Measurements from ENCODE around the gene ABCB6. TPM values are rescaled to one million over a fixed set of nuclear protein-coding genes. Genes with fewer than 3 reads are reported as not detected.
"Not testable (repeated sequence)": the region's sequence is repeated elsewhere in the genome, so short reads cannot be mapped to it uniquely, and the experiment has no call there.

The ABCB6 gene
- total RNA-seq, 1 donor from 2014 or later: 25.2 TPM

DNA sequence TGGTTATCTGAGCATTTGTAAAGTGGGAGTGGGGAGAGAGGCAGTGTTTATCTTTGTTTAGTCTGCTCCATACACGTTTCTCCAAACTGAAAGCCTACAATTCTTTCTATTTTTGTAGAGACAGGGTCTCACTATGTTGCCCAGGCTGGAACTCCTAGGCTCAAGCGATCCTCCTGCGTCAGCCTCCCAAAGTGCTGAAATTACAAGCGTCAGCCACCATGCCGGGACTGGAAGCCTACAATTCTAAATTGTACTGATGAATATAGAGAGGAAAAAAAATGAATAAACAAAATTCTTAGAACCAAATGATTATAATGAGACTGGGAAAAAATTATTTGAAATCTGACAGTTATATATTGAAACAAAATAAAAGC, 13.6 kb downstream of the ABCB6 start:
- intact Hi-C loops (cut with DNase I): no loop called here
- ATAC-seq (ENCODE audit: poor library complexity) (no peak), DNase-seq (no peak)

DNA sequence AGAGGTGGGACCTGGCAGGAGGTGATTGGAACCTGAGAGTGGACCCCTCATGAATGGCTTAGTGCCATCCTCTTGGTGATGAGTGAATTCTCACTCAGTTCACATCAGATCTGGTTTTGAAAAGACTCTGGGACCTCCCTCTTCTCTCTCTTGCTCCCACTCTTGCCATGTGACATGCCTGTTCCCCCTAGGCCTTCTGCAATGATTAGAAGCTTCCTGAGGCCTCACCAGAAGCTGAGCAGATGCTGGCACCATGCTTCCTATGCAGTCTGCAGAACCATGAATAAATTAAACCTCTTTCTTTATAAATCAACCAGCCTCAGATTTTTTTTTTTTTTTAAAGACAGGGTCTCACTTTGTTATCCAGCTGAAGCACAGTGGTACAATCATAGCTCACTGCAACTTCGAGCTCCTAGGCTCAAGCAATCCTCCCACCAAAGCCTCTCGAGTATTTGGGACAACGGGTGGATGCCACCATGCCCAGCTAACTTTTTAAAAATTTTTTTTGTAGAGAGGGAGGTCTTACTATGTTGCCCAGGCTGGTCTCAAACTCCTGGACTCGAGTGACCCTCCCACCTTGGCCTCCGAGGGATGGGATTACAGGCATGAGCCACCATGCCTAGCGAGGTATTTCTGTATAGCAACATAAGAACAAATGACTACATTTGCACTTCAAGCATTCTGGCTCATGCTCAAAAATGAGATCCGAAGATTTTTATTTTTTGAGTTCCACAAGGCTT, 14.2 kb downstream of the ABCB6 start:
- no peak for ATAC-seq (ENCODE audit: poor library complexity)

DNA sequence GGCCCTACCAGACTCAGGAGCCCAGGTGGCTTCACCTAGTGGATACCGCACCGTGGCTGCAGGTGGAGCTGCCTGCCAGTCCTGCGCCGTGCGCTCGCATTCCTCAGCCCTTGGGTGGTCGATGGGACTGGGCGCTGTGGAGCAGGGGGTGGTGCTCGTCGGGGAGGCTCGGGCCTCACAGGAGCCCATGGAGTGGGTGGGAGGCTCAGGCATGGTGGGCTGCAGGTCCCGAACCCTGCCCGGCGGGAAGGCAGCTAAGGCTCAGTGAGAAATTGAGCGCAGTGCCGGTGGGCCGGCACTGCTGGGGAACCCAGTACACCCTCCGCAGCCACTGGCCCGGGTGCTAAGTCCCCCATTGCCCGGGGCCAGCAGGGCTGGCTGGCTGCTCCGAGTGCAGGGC, 17.4 kb downstream of the ABCB6 start:
- DNase-seq; intact Hi-C loops (cut with DNase I); ATAC-seq (ENCODE audit: poor library complexity): not testable (repeated sequence)

More for the DNA sequence above, 14.2 kb downstream of the ABCB6 start:
- no peak for DNase-seq
- intact Hi-C loops (cut with DNase I): no loop called here

DNA sequence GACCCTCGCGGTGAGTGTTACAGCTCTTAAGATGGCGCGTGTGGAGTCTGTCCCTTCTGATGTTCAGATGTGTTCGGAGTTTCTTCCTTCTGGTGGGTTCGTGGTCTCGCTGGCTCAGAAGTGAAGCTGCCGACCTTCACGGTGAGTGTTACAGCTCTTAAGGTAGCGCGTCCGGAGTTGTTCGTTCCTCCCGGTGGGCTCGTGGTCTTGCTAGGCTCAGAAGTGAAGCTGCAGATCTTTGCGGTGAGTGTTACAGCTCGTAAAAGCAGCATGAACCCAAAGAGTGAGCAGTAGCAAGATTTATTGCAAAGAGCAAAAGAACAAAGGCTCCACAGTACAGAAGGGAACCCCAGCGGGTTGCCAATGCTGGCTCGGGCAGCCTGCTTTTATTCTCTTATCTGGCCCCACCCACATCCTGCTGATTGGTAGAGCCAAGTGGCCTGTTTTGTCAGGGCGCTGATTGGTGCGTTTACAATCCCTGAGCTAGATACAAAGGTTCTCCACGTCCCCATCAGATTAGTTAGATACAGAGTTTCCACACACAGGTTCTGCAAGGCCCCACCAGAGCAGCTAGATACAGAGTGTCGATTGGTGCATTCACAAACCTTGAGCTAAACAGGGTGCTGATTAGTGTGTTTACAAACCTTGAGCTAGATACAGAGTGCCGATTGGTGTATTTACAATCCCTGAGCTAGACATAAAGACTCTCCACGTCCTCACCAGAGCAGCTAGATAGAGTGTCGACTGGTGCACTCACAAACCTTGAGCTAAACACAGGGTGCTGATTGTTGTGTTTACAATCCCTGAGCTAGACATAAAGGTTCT, 18.0 kb downstream of the ABCB6 start:
- DNase-seq; intact Hi-C loops (cut with DNase I); ATAC-seq (ENCODE audit: poor library complexity): not testable (repeated sequence)

DNA sequence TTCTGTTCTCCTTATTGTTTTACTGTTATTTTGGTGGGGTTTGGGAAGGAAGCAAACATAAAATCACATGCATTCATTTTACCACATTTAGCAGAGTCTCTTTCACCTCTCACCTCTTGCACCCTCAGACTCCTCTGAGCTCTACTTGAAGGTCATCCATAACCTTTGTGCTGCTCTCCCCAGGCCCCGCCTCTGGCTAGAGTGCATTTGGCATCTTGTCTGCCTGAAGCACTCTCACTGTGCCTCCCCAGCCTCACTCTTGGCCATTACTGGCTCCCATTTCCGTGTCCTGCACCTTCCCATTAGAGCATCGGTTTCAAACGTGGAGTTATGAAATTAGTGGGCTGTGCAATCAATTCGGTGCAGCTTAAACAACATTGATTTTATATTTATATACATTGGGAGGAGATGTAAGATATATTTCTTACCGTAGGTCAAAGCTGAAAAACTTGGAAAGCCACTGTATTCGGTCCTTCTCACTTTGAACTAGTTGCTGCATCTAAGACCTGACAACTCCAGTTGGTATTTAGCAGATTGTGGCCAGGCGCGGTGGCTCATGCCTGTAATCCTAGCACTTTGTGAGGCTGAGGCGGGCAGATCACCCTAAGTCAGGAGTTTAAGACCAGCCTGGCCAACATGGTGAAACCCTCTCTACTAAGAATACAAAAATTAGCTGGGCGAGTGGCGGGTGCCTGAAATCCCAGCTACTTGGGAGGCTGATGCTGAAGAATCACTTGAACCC, 19.1 kb downstream of the ABCB6 start:
- DNase-seq (no peak), ATAC-seq (ENCODE audit: poor library complexity) (no peak)
- intact Hi-C loops (cut with DNase I): no loop called here

DNA sequence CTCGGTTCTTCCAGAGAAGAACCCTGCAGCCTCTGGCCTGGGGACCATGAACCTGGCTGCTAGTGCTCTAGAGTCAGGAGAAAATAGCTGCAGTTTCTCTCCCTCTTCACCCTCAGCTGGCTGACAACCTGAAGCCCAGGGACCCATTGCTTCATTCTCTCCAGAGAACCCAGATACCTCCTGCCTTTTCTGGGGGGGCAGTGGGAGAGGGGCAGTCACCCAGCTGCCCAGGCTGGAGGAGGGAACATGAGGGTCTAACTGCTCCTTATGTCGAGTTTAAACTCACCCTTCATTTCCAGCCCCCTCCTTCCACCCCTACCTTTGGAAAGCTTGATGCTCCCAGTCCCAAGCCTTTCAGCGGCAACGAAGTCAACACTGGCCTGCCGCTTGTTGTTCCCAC, 19.8 kb downstream of the ABCB6 start:
- DNase-seq (no peak), ATAC-seq (ENCODE audit: poor library complexity) (no peak)
- intact Hi-C loops (cut with DNase I): no loop called here

DNA sequence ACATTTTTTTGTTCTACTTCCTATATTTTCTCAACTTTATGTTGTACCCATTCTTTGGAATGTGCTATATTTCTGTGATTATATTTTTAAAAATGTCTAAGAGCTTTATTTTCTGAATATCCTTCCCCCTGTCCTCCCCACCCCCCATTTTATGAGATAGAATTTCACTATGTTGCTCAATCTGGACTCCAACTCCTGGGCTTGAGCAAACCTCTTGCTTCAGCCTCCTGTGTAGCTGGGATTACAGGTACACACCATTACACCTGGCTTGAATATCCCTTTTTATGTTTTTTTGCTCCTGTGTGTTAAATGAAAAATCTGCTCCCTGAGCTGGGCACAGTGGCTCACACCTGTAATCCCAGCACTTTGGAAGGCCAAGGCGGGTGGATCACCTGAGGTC, 21.4 kb downstream of the ABCB6 start:
- DNase-seq (no peak), ATAC-seq (ENCODE audit: poor library complexity) (no peak)
- intact Hi-C loops (cut with DNase I): no loop called here

DNA sequence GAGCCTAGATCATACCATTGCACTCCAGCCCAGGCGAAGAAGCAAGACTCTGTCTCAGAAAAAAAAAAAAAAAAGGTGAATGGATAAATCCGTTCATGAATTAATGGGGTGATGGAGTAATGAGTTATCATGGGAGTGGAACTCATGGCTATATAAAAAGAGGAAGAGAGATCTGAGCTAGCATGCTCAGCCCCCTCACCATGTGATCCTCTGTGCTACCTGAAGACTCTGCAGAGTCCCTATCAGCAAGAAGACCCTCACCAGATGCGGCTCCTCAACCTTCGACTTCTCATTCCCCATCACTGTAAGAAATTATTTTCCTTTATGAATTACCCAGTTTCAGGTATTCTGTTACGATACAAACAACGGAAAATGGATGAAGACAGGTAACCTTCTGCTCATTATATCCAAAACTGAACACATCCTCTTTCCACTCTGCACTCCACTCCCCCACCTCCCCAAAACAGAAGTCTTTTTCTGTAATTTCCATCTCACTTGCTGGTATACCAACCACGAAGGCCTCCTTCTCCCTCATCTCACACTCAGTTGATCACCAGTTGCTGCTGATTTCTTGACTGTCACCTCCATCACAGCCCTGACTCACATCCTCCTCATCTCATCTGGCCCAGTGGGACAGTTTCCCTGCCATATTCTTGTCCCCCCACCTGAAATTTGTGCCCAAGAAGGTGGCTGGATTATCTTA, 31.9 kb downstream of the ABCB6 start:
- ATAC-seq (ENCODE audit: poor library complexity): no peak
- DNase-seq: no peak
- intact Hi-C loops (cut with DNase I): no loop called here

DNA sequence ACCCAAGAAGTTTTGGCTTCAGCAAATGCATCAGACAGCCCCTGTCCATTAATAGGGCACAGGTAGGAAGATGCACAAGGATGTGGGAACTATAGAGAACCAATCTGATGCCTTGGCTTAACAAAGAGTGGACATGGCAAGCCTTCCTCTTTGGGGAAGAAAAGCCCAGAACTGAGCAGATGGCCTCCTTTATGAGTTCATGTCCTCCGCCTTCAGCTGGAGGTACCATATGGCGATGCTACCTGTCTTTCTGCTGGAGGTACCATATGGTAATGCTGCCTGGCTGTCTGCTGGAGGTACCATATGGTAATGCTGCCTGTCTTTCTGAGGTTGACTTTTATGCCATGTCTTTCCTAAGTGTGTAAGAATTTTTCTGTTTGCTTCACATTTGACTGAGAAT, 34.6 kb downstream of the ABCB6 start:
- ATAC-seq (ENCODE audit: poor library complexity) (no peak), DNase-seq (no peak)
- intact Hi-C loops (cut with DNase I): no loop called here

DNA sequence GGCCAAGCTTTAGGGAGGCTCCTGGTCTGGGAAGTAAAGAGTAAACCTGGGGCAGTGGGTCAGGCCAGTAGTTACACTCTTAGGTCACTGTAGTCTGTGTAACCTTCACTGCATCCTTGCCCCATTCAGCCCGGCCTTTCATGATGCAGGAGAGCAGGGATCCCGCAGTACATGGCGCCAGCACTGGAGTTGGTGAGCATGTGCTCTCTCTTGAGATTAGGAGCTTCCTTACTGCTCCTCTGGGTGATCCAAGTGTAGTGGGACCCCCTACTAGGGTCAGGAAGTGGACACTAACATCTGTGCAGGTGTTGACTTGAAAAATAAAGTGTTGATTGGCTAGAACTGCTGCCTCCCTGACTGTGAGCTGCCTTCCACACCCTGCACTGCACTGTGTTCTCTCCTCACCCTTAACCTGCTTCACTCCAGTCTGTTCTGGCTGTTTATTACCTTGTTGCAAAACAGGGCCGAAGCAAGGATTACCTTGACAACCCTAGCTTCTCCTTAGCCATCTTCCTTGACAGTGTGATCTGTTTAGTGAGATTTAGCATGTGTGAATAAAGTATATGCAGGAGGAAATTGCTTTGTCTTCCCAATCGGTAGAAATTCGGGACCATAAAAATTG, 35.5 kb downstream of the ABCB6 start:
- ATAC-seq (ENCODE audit: poor library complexity) (no peak), DNase-seq (no peak)
- intact Hi-C loops (cut with DNase I): no loop called here

DNA sequence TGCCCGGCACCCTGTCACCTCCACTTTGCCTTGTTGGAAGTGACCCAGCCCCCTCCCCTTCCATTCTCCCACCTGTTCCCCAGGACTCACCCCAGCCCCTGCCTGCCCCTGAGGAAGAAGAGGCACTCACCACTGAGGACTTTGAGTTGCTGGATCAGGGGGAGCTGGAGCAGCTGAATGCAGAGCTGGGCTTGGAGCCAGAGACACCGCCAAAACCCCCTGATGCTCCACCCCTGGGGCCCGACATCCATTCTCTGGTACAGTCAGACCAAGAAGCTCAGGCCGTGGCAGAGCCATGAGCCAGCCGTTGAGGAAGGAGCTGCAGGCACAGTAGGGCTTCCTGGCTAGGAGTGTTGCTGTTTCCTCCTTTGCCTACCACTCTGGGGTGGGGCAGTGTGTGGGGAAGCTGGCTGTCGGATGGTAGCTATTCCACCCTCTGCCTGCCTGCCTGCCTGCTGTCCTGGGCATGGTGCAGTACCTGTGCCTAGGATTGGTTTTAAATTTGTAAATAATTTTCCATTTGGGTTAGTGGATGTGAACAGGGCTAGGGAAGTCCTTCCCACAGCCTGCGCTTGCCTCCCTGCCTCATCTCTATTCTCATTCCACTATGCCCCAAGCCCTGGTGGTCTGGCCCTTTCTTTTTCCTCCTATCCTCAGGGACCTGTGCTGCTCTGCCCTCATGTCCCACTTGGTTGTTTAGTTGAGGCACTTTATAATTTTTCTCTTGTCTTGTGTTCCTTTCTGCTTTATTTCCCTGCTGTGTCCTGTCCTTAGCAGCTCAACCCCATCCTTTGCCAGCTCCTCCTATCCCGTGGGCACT, 36.2 kb downstream of the ABCB6 start:
- intact Hi-C loops (cut with DNase I): no loop called here
- ATAC-seq (ENCODE audit: poor library complexity) (no peak), DNase-seq (no peak)

DNA sequence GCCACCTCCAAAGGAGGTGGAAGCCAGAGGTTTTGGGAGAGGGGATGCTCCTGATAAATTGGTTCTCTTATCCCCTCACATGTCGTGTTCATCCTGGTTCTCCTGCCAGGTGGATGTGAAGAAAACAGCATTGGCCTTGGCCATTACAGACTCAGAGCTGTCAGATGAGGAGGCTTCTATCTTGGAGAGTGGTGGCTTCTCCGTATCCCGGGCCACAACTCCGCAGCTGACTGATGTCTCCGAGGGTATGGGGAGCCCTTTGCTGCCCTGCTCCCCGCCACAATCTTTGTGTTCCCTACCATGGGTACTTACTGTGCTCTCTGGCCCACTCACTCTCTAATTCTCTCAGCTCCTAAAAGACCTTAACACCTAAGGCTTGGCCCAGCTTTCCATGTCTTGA, 37.2 kb downstream of the ABCB6 start:
- DNase-seq (no peak), ATAC-seq (ENCODE audit: poor library complexity) (no peak)
- intact Hi-C loops (cut with DNase I): no loop called here

DNA sequence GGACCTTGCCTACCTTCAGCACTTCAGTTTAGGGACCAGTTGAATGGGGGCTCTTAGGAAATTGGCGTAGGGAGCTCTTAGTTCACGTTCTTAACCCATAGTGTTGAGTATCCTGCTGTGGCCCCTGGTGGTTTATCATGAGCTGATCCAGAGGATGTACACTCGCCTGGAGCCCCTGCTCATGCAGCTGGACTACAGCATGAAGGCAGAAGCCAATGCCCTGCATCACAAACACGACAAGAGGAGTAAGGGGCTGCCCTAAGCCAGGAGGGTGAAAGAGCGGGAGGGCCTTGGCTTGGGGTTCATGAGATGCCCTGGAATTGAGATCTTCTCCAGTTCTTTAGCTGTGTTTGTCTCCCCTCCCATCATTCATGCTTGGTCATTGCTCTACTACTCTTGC, 37.8 kb downstream of the ABCB6 start:
- intact Hi-C loops (cut with DNase I): no loop called here
- DNase-seq (no peak), ATAC-seq (ENCODE audit: poor library complexity) (no peak)

DNA sequence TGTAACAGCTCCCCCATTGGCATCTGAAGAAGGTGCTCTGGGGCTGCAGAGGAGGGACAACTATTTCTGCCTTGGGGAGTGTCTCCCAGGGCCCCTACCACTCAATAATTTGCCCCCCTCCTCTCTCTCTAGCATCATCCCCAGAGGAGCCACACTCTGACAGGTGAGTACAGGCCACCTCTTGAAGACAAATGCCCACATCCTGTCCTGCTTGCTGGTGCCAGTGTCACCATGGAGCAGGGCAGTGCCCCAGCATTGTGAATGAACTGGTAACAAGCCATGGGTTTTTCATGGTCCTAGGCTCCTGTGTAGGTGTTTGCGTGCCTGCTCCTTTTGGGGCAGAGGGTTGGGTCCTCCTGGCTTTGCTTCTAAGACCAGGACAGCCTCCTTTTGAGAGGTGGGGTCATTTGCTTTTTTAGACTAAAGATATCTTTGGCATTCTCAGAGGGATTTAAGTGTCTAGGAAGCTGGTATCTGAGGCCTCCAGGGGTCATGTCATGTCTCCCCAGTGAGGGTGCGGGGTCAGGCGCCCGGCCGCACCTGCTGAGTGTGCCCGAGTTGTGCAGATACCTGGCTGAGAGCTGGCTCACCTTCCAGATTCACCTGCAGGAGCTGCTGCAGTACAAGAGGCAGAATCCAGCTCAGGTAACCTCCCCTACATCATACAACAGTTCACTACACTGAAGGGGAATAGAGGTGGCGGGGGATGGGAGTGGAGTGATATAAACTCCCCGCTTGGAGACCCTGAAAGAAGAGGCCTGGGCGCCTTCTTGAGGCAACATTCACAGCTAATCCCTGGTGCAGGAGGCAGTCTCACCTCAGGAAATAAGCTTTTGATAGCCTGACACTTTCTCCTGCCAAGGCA, 38.9 kb downstream of the ABCB6 start:
- no peak for ATAC-seq (ENCODE audit: poor library complexity)
- intact Hi-C loops (cut with DNase I): loop anchor here (5.0 kb wide), 2 partner anchors 37 to 117 kb away; partner anchors contain the start of gene ABCB6
- DNase-seq: no peak

DNA sequence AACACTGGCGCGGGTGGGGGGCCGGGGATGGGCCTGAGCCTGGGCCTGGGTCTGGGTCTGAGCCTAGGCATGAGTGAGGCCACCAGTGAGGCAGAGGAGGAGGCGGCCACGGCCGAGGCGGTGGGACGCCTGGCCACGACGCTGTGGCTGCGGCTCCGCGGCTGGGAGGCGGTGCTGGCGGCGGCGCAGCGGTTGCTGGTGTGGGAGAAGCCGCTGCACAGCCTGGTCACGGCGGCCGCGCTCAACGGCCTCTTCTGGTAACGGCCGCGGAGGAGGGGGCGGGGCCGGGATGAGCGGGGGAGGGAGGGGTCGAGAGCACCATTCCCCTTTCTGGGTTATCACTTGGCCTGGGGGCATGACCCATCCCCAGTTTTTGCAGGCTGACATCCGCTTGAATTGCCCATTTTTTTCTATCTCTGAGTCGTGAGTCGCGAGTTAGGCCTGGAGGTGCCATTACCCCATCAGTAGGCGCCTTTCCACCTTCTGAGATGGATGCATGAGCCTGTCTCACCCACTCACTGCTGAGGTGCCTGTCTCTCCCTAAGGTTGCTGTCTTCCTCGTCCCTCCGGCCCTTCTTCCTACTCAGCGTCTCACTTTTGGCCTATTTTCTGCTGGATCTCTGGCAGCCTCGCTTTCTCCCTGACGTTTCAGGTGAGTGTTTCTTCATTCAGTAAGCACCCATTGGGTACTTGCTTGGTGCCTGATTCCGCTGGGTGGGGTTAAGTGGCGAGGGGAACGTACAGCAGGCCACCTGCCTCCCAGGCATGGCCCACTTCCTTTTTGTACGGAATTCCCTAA, 40.2 kb downstream of the ABCB6 start:
- ATAC-seq (ENCODE audit: poor library complexity) (peak; percentile 6), DNase-seq (peak; percentile 78)
- intact Hi-C loops (cut with DNase I): loop anchor here (5.0 kb wide), 2 partner anchors 39 to 119 kb away; partner anchors contain the start of gene ABCB6
